Astrocyte (in vitro differentiated cells and primary cell): ENCODE data around the gene MTTP.

ENCODE experiments used
- EZH2 ChIP-seq: IDR thresholded peaks from 2 replicates; pipeline ENCODE4 v1.6.1; 2012; ENCODE audit warnings: mild to moderate bottlenecking, low read length, inconsistent platforms; ENCODE audit not compliant: insufficient read depth
- TF ChIP-seq, protein P1 (sequence below): IDR thresholded peaks from 2 replicates; pipeline ENCODE4 v1.5.1; 2011; ENCODE audit warnings: low read depth, mild to moderate bottlenecking, inconsistent platforms, low read length, moderate library complexity; ENCODE audit not compliant: insufficient read depth

- no peak for TF ChIP-seq EZH2
- TF ChIP-seq, protein P1, sequence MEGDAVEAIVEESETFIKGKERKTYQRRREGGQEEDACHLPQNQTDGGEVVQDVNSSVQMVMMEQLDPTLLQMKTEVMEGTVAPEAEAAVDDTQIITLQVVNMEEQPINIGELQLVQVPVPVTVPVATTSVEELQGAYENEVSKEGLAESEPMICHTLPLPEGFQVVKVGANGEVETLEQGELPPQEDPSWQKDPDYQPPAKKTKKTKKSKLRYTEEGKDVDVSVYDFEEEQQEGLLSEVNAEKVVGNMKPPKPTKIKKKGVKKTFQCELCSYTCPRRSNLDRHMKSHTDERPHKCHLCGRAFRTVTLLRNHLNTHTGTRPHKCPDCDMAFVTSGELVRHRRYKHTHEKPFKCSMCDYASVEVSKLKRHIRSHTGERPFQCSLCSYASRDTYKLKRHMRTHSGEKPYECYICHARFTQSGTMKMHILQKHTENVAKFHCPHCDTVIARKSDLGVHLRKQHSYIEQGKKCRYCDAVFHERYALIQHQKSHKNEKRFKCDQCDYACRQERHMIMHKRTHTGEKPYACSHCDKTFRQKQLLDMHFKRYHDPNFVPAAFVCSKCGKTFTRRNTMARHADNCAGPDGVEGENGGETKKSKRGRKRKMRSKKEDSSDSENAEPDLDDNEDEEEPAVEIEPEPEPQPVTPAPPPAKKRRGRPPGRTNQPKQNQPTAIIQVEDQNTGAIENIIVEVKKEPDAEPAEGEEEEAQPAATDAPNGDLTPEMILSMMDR, result no peak
Observed at GRCh38 chr4:99636422-99636821, 61.8 kb downstream of the MTTP start.
